Bone marrow (tissue), 2 donors: ENCODE results near the gene CELF2.

Experiments used
- DNase-seq, 2 donors: peaks; one replicate each; lab custom pipeline; 2025; lab: John Stamatoyannopoulos, UW

The CELF2 gene

DNA sequence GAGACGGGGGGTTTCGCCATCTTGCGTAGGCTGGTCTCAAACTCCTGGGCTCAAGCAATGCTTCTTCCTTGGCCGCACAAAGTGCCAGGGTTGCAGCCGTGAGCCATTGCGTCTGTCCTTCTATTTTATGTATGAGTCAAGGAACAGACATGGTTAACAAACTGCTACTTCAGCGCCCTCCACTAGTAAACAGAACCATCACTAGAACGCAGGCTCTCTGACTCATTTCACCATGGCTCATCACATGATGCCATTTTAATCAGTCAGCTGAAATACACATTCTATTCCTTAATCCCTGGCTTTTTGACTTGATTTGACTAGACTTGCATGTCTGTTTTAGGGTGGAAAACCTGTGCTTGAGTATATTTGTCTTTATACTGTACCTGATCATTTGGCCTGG lies 41.3 kb downstream of the CELF2 start:
- no peak for DNase-seq

DNA sequence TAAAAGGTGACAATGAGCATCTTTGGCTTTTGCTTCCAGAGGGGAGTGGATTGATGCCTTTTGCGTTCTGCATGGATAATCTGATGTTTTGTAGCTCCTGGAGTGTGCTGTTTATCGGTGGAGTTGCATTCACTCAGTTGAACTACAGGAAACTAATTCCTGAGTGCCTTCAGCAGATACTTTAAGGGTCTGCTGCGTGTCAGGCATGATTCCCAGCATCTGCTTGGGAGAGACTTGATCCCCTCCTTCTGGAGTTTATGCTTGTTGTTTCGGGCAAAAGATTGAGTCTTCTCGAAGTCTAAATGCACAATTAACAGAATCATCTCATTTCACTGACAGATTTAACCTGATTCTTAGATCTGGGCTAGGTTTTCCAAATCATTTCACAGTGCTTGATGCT lies 46.2 kb downstream of the CELF2 start:
- DNase-seq, result no peak

DNA sequence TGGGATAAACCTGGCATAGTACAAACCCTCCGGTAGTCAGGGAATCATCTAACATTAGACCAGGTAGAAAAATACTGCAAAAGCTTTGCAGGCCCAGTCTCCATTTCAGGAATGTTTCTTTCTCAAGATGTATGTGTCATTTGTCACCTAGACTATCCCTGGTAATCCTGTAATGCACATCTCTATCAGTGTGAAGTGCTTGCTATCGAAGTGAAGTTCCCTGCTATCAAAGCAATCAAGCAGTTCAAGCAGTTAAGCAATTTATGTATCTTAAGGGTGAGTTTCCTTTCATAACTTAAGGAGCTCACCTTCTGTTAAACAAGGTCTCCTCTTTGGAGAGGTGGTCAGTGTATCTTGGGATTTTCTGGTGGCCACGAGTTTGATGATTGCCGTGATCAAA lies 47.2 kb downstream of the CELF2 start:
- no peak for DNase-seq

DNA sequence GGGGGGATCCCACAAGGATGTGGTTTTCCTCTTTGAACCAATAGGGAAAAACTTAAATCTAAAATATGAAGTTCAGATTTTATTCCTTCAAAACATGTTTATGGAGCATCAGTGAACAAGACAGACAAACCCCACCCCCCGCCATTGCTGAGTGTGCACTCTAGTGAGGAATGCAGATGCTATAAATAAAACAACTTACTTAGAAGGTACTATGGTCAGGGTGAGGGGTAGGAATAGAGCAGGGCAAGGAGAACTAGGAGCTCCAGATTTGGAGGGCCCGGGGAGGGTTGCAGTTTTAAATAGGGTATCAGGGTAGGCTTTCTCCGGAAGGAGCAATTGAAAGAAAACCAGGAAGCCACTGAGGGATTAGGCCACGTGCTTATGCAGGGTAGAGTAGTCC lies 47.9 kb downstream of the CELF2 start:
- DNase-seq, result no peak

DNA sequence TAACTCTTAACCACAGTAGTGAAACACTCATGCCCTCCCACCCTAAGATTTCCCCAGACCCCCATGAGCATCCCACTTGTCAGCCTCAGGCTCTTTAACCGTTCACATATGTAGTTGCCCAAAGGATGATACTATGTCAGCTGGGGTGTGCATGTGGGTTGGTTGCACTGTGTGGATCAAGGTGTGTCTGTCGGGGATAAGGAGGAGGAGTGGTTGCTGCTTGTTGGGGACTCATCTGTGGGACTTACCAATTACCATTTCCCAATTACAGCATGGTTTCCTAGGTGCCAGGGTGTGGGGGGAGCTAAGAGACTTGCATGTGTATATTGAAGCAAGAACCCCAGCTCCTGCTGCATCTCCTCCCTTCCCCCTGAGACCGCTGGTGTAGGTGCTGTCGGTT lies 48.8 kb downstream of the CELF2 start:
- no peak for DNase-seq

DNA sequence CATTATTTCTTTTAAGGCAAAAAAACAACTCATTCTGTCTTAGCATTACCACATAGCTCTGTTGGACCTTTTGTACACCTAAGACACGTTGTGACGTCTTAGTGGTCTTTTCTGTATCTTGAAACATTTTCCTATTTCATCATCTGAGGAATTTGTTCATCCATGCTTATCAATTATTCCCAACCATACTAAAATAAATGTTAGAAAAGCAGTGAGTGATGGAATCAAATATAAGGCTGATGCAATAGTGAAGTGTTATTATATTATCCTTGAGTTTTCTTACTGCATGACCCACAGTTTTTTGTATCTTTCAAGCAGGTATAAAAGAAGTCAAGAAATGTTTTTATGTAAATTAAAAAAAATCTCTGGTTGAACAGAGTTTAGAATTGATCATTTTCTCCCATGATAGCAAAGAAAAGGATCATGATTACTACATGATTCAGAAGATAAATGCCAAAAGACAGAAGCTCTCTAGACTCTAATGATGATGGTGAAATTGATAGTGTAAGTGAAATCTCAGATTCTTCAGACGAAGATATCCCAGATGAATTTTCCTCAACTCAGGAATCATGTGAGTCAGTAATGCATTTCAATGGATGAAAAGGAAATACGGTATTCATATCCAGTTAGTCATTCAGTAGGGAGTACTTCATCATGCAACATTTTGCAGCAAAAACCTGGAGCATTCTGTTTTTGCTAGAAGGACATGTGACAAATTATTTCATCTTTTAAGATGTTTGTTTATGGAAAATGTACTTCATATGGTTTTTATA lies 51.4 kb downstream of the CELF2 start:
- no peak for DNase-seq

DNA sequence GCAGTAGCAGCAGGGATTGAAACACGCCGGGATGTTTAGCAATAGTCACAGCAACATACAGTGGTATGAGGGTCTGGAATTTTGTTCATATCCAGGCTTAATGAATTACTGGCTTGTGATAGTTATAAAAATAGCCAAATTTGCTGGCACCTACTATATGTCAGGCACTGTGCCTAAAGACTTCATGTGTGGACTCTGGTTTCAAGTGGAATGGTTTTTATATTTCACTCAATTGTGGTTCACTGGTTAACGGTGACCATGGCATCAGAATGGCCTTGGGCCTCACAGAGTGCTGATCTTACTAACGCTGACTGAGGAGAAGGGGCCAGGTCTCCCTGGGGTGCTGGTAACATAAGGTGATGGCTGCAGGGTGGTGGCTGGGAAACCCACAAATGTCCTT lies 55.7 kb downstream of the CELF2 start:
- no peak for DNase-seq

DNA sequence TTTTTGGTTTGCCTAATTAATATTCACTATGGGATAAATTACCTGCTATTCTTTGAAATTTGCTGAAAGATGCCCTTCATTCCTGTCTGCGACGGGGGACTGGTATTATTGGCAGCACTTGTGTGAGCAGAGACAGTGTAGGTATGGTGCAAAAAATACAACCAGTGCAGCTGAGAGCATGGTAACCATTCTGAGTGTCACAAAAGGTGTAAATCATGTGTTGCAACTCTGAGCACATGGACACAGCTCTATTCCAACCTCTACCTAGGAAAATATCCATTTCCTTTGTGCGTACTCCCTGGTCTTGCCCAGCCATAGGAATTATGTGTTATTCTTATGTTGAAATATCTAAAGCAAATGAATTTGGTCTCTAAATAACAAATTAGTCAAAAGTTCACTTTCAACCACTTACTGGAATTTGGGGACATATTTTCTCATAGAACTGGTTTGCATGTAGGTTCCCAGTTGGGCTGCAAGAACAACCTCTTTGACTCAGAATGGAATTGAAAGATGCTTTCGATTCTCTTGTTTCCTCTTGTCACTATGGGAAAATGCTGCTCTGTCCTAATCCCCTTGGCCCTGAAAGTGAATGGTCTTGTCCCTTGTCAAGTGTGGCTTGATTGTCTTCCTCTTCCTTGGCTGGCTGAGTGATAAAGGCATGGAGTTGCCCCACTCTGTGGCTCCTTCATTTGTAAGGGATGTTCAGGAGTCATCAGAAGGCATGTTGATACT lies 57.0 kb downstream of the CELF2 start:
- DNase-seq, result no peak

DNA sequence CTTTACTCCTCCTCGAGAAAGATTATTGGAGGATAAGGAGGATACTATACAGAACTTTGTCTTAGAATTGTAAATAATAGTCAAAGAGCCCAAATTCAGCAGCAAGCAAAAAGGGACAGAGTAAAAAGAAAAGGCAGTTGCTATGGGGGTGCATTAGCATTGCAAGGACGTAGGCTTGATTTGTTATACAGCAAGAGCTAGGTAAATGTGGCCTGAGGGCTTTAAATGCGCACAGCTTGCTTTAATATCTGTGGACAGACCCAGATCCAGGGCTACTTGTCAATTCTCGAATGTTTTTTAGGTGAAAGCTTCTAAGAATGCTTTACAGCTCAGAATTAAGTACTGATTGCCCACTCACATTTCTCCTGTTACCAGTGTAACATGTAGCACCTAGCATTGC lies 58.5 kb downstream of the CELF2 start:
- DNase-seq, result no peak

DNA sequence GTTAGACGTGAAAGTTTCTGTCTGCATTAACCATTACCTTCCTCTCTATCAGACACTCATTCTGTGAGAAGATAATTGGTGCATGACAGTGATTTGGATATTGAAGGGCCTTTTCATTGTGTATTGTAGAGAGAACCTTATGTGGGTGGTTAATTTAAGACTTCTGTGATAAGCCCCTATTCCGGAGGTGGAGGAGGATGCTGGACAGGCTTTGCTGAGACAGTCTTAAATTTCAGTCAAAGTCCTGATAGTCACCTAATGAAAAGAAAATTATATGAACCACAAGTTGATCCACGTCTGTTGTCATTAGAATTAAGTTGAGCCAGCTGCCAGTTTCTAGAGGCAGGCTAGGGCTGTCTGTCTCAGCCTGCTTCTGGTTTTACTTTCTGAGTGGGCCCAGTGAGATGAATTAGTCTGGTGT lies 62.9 kb downstream of the CELF2 start:
- no peak for DNase-seq

DNA sequence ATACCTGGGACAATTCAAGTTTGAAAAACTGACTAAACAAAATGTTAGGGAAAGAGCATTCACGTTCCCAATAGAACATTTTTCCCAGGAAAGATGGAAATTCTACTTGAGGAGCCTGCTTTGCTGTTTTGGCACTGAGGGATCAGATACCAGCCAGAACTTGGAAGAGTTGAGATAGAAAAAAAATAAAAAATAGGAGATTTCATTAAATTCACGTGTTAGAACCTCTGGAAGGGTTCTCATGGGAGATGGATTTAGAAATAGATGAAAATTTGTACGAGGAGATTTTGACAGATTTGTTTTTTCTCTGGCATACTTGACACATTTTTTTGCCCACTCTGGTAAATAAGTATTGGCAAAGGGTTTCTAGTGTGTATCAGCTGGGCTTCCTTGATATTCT lies 63.7 kb downstream of the CELF2 start:
- no peak for DNase-seq

DNA sequence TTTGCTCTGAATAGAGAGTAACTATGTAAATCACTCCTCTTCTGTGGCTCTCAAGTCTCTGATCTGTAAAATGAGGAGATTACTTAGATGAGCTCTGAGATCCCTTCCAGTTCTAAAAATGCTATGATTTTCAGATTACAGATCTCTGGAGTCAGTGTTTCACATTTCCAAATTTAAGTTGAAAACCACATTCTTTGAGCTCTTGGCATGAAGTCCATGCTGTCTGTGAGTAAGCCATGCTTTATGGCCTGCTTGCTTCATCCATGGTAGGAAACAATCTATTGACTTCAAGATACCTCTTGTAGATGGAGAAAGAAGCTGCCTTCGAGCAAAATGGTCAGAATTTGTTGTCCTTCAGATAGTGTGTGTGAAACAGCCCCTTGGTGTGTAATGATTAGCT lies 64.9 kb downstream of the CELF2 start:
- no peak for DNase-seq

DNA sequence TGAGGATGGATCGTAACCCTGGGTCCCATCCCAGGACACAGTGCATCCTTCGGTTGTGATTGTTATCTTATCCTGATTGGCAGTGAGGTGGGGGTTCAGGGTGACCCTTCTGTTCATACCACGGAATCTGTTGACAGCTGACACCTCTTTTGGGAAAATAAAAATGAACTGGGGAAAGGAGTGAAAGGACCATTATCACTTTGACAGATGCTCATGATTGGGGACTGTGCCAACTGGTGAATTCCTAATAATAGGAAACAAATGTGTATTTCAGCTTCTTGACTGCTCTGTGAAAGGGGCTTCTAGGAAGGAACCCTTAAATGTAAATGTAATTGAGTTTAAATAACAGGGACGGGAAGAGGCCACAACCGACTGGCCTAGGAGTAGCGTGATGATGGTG lies 65.4 kb downstream of the CELF2 start:
- no peak for DNase-seq

DNA sequence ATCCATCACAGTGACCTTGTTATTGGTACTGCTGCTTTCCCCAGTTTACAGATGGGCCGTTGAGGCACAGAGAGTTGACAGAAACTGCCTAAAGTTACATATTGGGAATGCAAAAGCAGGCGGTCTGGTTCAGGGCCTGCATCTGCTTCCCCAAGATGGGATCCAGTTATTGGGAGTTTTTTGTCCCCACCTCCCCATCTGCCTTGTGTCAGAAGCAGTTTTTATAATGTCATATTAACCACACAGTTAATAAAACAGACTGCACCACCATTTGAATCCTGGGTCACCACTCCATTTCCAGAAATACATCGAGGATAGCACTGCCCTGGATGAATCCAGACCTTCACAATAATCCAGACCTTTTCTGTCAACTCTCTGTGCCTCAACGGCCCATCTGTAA lies 67.9 kb downstream of the CELF2 start:
- no peak for DNase-seq

DNA sequence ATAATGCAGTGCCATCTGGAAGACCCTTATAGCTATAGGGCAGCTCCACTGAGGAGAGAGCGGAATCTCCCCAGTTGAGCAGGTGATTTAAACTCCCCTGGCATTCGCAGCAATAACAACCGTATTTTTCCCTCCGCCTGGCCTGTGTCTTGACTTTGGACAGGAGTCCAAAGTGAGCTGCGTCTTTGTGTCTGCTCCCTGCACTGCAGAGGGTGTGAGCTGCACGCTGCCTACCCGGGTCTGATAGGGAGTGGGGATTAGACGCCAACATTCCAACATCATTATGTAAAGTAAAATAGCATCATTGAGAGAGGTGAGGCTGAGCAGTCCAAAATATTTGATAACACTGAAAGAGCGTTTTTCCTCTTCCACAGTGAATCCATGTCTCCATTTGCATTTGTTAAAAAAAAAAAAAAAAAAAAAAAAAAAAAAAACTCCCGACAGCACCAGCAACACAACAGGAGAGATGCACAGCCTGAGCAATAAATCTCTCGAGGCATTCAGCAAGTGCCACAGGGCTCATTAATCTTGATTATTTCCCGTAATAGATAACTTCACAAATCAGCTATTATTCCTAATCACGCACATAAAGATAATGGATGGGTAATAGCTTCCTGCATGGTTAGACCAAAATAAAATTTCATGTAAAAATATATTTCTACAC lies 68.6 kb downstream of the CELF2 start:
- DNase-seq, result no peak

DNA sequence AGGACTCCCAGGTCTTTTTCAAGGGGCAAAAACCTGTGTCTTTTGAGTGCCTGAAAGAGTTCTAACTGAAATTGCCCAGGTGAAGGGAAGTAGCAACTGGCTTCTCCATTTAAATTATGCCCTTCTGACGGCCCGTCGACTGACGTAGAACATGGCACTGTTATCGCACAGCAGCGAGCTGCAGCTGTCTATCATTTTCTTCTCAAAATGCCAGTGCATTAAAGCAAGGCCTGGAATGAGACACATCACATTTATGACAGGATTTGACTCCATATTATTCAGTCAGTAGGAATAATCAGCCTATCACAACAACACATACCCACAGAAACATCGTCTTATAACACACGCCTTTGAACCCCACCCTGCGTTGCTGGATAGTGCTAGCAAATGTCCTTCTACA lies 69.7 kb downstream of the CELF2 start:
- DNase-seq, result no peak

DNA sequence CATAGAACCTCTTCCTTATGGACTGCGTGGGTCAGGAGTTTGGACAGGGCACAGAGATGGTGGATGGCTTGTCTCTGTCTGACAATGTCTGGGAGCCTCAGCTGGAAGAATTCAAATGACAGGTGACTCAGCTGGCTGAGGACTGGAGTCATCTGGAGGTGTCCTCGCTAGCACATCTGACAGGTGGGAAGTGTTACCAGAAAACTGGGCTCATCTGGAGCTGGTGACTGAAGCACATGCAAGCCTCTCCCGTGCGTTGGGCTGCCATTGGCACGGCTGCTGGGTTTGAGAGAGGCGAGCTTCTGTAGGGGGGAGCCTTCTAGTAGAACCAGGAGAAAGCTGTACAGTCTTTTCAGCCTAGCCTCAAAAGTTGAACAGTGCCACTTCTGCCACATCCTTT lies 71.0 kb downstream of the CELF2 start:
- DNase-seq, result no peak

DNA sequence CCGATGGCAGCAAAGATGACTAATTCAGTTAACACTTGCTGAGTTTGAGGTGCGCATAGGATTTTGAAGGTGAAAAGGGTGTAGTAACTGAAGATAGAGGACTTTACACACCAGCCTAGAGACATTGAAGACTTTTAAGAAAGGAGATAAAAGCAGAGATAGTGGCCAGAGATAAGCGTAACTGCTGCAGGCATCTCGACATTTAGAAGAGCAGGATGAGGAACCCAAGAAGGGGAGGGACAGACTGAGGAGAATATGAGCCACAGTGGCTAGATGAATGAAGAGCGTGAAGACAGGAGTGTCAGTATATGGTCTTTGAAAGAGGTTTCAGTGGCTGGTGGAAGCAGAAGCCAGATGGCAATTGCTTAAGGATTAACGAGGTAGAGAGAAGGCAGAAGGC lies 71.6 kb downstream of the CELF2 start:
- no peak for DNase-seq

DNA sequence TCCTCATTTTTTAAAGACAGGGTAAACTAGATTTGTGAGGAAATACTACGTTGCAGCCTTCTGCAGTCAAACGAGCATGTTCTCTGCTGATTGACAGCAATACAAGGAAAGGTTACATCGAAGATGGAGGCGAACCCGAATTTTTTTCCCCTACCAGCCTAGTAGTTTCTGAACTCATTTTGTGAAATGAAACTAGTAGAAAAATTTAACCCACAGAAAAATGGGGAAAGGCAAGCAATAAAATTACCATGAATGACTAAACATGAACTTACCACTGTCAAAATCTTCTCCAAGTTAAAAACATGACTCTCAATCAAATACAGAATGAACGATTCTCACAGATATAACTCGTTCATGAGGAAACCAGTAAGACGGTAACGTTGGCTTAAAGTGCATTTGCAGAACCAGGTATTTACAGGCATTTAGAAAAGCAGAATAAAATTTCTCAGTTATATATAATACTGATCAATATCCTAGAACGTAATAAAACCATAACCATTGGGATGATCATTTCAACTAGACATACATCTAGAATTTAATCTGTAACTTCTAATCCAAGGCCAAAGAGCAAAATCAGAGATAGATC lies 73.9 kb downstream of the CELF2 start:
- no peak for DNase-seq

DNA sequence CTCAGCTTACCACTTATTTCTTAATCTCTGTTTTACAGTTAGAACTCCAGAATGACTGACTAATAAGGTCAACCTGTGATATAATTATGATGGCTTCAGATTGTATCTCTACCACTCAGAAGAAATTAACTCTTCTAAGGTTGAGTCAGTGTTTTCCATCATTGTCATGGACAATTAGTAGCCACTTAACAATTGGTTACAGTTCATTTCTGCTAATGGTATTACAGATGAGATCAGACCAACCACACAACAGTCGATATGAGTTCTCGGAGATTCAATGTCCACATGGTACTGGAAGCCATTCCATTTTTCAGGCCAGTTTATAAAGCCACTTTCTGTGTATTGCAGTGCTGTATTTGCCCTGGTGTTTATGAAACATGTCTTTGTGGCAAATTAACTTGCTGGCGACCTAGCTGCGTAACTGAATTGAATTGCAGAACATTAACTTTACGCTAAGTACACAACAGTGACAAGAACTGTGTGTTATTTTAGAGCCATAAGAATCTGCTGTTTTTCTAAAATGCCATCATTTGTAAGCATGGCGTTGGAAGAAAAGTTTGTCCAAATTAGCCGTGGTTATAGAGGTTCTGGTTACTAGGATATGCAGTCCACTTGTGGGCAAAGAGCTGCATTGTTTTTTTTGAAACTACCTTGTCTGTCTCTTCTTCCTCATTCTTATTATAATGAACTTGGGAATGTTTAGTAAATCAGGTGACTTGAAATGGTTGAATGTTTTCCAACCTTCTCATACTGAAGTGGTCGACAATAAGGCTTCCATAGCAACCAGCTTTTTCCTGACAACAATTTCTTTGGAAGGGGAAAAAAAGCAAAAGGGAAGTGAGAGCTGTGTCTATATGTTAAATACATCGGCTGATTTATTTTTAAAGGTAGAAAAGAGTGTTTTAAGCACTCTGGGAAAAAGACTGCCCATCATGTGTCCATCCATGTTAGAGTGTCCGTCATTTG lies 76.4 kb downstream of the CELF2 start:
- no peak for DNase-seq

DNA sequence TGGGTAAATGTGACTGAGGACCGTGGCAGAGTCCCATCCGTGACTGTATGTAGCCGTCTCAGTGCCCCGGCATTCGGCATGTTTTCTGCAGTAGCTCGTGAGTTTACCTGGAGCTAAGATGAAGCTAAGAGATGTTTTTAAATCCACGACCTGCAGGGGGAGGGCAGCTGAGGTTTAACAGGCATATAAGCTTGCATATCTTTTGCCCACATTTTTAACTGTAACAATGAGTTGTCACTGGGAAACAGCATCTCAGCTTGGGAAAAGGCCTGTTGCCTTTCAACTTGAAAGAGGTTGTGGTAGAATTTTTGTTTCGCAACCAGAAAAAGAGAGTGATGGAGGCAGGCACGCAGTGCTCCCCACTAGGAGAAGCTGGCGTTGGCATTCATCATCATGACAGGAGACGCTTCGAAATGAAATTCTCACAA lies 77.7 kb downstream of the CELF2 start:
- no peak for DNase-seq

DNA sequence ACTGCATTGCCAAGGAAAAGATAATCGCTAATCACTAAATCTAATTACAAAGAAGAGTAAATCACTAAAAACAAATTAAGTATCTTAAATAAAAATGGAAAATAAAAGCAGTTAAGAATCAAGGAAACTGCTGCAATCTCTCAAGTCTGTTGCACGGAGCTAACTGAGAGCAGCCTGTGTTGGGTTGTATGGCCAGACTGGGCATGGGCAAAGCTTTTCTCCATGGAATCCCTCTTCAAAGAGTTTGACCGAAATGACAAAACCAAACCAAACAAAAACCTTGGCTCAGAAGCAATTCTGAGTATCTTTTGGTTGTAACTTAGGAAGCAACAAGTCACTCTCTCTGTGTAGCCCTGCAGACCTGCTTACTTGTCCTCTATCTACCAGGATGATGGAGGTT lies 78.8 kb downstream of the CELF2 start:
- DNase-seq, result no peak
